GM21447 (cell line): ENCODE results near the gene FKBP1A.
A peak's percentile ranks its signal among the peaks of the same experiment; 100 is the strongest.
"Not testable (repeated sequence)": the region's sequence is repeated elsewhere in the genome, so short reads cannot be mapped to it uniquely, and the experiment has no call there.

ENCODE experiments used
- ATAC-seq: cut with Tn5 transposase; IDR thresholded peaks from one replicate; pipeline ENCODE4 v1.9.1; 2021; ENCODE audit not compliant: unreplicated experiment

Gene FKBP1A

DNA sequence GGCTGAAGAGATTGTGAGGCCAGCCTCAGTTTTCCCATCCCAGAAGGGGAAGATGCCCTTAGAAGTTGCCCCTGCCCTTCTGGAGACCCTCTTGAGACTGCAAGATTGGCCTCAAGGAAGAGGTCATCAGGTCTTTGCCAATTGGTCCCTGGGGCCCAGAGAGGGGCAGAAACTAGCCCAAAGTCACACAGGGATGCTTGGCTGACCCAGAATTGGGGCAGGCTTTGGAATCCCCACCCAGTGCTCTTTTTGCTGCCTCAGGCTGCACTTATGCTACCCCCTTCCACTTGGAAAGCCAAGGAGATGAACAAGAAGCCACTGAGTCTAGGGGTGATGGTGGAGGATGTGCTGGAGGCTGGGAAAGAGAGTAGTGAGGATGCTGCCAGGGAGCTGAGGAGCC, 24.9 kb upstream of the FKBP1A start:
- no peak for ATAC-seq

DNA sequence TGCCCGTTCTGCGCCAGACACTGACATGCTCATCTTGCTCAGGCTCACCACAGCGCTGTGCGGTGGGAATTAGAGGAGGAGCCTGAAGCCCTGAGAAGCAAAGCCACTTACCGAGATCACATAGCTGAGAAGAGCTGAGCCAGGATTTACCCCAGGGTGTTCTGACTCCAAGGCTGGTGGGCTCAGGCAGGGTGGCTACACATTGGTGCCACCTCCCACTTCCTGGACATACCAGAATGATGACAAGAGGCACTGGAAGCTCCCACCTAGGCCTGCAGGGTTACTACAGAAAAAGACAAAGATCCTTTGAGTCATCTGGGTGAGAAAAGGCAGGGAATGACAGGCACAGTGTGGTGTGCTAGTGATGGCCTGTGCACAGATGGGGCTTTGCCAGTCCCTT, 24.4 kb upstream of the FKBP1A start:
- ATAC-seq = no peak

DNA sequence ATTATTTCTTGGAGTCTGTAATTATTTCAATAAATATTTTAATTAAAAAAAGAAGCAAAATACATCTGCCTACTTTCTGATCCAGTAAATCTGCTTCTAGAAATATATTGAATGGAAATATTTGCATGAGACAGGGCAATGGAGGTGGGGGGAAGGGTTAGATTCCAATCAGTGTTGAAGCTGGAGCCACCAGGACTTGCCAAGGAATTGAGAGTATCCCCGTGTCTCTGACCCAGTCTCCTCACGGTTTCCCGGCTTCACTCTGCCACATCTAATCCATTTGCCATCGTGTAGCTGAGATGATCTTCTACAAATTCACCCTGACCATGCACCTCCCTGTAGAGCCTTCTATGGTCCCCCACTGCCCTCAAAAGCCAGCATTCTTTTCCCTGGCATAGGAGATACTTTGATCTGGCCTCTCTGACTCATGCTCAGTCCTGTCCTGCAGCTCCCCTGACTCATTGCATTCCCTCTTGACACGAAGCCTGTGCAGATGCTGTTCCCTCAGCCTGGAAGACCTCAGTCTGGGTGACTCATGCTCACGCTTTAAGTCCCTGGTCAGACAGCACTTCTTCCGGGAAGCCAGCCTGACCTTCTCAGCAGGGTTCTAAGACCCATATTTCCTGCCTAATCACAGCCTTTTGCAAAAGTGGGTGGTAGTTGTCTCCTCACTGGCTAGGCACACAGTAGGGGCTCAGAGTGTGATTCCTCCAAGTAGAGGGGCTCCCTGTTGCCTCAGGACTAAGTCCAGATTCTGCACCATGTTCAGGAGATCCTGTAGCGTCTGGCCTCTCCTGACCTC, 23.0 kb upstream of the FKBP1A start:
- ATAC-seq = no peak

DNA sequence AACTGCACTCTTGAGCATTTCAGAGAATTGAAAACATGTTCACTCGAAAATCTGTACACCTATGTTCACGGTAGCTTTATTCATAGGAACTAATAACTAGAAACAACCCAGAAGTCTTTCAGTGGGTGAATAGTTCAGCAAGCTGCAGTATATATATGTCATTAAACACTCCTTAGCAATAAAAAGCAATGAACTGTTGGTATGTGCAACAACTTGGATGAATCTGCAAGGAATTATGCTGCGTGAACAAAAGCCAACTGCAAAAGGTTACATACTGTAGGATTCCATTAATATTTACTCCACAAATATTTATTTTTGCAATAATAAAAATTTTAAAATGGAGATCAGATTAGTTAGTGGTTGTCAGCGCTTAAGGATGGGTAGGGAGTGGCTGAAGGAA, 22.1 kb upstream of the FKBP1A start:
- no peak for ATAC-seq

DNA sequence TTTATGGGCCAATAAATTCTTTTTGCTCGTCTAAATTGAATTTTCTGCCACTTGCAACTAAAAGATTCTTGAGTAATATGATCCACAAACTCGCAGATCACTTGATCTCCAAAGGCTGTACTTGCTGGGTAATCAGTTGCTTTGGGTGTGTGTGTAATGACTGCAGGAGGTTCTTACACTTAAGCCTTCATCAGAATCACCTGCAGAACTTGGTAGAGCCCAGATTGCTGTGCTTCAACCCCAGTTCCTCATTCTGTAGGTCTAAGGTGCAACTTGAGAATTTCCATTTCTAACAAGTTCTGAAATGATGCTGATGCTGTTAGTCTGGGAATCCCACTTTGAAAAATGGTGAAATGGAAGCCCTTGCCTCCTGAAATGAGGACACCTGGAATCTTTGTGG, 12.9 kb upstream of the FKBP1A start:
- no peak for ATAC-seq

DNA sequence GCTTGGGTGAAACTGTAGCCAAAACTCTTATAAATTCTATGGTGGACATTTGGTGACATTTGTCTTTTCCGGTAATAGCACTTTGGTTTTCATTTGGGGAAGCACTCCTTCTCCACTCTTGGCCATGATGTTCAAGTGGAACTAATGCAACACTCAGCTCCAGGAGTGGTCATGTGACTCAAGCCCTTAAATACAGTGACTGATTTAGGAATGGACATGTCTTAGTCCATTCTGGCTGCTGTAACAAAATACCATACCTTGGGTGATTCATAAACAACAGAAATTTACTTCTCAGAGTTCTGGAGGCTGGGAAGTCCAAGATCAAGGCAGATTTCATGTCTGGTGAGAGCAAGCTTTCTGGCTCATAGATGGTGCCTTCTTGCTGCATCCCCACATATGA, 10.8 kb upstream of the FKBP1A start:
- ATAC-seq = no peak

DNA sequence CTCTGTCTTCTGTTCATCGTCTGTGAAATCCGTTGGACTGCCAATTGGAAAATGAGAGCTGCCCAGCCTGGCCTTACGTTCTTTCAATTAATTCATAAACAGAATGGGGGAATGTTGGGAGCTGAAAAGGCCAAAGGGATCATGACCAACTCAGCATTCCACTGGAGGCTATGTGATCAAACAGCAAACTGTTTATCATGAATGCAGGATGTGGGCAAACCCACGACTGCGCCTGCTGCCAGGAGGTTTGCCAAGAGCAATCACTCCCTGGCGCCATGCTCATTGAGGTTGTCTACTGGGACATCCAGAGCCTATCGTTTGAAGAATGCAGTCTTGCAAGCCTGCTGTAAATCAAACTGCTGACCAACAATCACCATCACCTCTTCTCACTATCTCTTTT, 9.3 kb upstream of the FKBP1A start:
- ATAC-seq = no peak

DNA sequence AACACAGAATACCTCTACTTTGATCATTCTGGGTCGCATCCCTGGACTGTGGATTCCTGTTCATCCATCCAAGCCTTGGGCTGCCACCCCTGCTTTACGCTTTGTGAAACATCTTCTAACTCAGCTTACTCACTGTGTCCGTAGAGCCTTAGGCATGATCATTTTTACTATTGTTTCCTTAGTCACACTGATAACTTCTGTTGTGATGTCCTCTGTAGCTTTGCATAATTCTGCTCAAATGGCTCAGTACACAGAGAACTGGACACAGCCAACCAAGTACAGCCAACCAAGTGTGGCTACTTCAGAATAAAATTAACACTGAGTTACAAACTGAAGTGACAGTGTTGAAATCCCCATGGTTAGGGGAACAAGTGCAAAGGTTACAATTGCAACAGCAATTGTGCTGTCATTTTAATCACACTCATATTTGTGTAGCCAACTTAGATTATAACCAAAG, 8.6 kb upstream of the FKBP1A start:
- no peak for ATAC-seq

DNA sequence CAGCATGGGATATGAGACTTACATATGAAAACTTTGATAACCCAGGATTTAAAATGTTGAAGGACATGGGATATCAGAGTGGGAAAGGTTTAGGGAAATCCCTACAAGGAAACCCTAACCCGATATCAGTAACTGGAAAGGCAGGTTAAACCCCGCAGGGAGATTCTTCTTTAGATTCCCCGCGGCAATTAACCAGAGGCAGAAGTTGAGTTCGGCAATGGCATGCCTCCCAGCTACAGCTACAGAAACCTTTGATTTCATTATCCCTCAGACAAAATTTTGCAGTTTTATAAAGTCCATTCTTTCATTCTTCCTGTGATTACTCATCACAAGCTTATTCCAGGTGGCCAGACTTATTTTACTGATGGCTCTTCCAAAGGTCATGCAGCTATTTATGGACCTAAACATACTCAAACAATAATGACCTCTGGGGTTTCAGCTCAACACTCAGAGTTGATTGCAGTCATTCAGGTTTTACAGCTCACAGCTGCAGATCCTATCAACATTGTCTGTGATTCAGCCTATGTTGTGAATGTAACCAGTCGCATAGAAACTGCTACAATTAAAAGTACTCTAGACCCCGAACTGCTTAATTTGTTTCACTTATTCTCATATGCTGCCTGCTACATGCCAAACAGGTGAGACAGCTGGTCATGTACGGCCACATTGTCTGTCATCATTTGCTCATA, 7.0 kb upstream of the FKBP1A start:
- not testable (repeated sequence) for ATAC-seq

DNA sequence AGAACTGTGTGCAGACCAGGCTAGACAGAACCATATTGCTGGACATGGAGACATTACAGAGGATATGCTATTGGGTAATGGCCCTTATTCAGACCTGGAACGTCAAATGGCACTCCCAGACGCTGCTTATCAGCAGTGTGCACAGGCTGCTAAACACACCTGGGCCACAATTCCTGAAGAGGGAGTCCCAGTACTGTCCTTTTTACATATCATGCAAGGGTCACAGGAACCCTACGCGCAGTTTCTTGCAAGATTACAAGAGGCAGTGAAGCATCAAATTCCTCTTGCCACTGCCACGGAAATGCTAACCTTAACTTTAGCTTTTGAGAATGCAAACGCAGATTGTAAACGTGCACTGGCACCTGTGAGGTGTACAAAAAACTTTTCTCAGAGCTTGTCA, 5.3 kb upstream of the FKBP1A start:
- ATAC-seq = not testable (repeated sequence)

DNA sequence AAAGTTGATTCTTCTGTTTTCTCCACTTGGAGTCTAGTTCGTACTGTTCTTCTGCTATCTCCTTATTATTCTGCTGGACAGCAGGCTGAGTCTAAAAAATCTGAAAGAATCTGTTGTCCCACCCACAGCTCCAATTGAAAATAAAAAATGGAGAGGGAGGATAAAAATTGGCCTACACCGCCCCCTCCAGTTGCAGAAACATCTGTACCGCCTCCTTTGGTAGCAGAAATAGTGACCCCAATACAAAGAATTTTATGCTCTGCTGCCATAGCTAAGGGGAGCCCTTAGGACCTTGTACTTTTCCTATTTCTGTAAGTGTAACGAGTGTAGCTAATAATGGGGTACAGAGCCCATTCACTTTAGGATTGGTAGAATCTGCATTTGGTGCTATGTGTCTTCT, 4.9 kb upstream of the FKBP1A start:
- no peak for ATAC-seq

DNA sequence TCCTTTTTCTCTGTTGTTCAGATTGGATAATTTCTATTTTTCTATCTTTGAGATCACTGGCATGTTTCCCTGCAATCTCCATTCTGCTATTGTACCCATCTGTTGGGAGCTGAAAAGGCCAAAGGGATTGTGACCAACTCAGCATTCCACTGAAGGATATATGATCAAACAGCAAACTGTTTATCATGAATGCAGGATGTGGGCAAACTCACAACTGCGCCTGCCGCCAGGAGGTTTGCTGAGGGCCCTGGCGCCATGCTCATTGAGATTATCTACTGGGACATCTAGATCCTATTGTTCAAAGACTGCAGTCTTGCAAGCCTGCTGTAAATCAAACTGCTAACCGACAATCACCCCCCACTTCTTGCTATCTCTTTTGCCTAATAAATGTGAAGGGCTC, 3.8 kb upstream of the FKBP1A start:
- no peak for ATAC-seq

DNA sequence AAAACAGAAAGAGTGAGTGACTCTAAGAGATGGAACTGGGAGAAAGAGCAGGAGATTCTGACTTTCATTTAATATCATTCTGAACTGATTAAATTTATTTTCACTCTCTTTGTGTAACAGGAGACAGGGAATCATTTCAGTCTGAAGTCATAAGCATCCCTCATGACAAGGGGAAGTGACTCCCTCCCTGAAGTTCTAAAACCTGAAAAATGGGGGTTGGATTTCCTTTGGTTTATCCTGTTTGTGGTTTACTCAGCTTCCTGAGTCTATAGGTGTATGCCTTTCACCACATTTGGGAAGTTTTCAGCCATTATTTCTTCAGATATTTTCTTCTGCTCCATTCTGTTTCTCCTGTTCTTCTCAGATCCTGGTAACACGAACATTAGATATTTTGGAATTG, 3.4 kb upstream of the FKBP1A start:
- no peak for ATAC-seq

DNA sequence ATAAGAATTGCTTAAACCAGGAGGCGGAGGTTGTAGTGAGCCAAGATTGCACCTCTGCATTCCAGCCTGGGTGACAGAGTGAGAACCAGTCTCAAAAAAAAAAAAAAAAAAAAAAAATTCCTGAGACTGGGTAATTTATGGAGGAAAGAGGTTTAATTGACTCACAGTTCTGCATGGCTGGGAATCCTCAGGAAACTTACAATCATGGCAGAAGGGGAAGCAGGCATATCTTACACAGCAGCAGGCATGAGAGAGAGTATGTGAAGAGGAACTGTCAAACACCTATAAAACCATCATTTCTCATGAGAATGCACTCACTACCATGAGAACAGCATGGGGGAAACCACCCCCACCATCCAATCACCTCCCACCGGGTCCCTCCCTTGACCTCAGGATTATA, 1.8 kb upstream of the FKBP1A start:
- no peak for ATAC-seq

DNA sequence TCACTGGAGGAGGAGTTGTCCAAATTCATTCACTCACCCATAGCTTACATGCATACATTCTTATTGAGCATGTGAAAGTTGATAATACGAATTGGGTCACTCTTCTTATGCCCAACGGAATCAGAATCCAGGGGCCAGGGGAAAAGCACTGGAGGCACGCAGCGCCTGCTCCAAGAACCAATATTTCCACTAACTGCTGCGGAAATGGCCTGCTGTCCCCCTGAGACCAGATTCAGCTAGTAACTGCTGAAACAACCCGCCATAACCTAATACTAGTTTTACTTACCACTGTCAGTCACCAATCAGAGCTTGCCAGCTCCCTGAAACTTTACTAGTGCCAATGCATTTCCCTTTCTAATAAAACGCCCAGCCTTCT, 641 bp upstream of the FKBP1A start:
- no peak for ATAC-seq

DNA sequence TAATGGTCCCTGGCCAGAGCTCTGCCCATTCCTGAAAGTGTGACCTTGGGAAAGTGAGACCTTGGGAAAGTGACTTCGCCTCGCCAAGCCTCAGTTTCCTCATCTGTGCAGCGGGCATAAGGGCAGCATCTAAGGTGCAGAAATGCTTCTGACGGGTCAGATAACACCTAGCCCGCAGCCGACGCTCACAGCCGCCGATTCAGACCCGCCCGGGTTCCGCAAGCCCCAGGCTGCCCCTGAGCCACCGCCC, 486 bp downstream of the FKBP1A start:
- peak; percentile 19 for ATAC-seq

DNA sequence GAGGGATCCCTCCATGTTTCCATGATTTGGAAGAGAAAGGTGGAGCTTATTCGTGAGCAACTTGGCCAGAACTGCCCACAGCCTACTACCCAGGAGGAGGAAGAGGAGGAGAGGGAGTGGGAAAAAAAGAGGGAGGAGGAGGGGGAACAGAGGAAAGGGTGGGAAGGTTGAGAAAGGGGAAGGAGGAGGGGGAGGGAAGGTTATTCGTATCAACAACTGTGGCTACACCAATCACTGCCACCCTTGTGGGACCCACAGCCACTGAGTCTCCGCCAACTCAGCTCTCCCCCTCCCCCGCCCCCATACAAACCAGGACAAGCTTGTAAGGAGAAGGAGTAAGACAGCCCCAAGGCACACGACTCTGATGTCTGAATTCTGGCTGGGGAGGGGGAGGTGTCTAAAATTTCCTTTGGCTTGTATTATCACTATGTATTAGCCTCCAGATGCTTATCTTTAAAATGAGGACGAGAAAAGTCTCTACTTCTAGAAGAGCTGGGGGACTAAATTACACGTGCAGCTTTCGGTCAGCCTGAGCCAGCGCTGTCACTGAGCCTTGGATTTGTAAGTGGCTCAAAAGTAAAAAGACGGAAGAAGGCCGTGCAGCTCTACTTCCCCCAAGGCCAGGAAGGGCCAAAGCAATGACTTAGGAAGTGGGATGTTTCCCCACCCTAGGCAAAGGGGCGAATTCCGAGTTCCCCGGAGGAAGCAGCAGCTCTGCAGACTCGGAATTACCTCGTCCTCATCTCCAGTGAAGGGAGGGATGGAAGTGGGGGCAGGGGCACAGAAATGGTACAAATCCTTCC, 1.0 kb downstream of the FKBP1A start:
- ATAC-seq = no peak

DNA sequence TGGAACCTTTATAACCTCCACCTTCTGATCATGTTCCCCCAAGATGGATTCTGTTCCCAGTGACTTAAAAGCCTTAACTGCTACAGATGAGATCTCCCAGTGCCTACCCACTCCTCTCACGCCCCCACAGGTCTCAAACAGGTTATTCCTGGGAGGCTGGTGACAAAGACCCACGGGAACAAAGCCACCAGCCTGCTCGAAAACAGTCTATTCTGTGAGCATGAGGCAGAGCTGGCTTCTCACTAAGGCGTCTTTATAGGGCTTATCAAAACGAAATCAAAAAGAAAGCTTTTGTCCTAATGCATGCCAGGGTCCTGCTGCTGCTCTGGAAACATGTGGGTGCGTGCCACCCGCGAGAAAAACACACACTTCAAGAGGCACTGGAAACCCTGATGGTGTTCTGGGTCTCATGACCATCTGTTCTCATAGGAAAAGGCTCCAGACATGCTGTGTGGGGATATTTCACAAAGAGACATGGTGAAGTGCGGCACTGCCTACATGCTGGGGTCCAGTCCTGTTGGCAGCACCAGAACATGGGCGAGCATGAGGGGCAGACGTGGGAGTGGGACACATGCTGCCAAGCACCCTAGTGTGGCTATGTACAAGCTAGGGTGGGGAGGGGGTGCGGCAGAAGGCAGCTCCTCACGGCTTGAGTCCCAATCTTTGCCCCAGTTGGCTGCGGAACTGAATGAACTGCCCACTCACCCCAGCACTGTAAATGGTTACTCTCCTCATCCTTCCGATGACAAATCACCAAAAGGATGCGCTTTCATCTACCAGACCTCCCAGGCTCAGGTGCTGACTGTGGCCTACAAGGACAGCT, 2.1 kb downstream of the FKBP1A start:
- ATAC-seq = no peak

DNA sequence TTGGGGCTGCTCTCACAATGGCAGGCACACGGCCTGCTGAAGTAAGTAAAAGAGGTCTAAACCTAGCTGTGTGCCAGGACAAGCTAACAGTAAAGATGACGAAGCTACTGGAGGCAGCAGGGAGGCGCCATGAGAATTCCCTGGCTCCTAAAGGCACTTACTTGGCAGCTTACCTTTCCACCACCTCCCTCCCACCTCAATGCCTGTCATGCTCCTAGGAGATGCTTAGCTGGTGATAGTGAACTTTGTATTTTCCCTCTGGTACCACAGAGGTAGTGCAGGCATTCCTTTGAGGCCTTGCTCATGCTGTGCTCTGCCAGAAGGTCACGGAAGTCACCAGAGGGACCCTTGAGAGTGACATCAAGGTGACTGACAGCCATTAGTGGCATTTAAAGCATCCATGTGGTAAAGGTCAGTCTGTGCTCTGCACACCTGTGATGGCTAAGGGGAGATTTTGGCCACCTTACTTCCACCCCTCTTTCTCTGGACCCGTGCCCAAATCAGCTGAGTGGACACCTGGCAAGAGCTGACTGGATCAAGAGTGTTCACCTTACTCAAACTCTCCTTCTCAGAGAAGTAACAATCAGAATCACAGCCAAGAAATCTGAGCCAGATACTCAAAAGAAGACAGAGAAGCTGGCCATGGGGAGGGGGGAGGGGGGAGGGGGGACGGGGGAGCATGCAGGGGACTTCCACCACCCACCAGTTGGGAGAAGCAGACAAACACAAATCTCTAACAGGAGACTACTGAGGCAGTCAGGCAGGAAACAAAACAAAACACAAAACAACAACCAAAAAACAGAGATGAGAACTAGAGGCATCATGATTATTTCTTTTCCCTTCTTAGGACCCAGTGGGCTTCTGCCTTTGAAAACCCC, 2.9 kb downstream of the FKBP1A start:
- no peak for ATAC-seq

DNA sequence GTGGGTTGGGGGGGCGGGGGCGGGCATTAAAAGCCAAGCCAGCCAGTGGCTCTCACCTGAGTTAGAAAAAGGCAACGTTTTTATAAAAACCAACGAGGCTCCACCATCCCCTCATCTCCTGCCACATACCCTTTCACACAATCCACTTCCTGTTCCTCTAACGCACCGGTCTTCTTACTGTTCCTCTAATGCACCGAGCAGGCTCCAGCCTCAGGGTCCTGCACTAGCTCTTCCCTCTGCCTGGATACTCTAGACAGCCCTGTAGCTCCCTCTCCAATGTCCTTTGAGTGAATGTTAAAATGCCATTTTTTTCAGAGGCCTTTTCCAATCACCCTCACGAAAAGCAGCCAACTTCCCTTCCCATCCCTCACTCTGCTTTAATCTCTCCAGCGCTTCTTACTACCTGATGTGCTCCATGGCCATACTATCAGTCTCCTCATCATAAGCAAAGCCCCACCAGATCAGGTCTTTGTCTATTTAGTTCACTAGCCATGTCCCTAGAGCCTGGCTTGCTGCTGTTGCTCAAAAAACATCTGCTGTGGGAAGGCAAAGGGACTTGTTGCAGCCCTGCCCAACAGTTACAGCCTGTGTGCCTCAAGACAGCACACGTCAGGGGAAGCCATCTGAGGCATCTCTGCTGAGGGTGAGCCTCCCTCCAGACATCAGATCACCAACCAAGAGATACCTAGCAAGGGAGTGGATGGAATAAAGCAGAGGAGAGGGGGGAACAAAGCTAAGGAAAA, 3.9 kb downstream of the FKBP1A start:
- no peak for ATAC-seq
